HG03565 (cell line): Measurements from ENCODE around the gene UVRAG.
"Not testable (repeated sequence)": the region's sequence is repeated elsewhere in the genome, so short reads cannot be mapped to it uniquely, and the experiment has no call there.

ENCODE experiments used
- ATAC-seq: cut with Tn5 transposase; IDR thresholded peaks from one replicate; pipeline ENCODE4 v1.9.1; 2021; ENCODE audit warnings: mild to moderate bottlenecking, moderate library complexity; ENCODE audit not compliant: unreplicated experiment

The UVRAG gene

DNA sequence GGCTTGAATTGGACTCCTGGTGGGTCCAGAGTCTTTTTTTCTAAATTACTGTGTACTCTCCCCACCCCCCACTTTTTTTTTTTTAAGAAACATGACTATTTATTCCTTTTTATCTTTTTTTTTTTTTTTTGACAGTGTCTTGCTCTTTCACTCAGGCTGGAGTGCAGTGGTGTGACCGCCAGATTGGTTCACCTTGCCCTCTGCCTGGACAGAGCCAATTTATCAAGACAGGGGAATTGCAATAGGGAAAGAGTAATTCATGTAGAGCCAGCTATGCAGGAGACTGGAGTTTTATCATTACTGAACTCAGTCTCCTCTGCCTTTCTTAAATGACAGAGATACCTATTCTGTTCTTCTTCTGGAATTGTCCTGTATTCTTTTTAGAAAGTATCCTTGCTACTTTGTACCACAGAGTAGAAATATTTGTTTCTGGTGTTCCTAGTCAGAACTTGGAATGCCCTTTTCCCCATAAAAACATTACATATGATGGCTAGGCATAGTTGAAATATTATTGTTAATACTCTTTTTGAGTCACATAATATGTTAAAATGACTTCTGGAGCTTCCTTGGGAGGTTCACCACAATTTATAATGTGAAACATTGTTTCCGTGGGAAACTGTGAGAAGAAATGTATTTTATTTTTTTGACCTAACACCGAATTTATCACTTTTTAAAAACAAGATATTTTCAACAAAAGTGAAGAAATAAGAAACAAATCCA is 95.6 kb downstream of the UVRAG start:
- no peak for ATAC-seq

DNA sequence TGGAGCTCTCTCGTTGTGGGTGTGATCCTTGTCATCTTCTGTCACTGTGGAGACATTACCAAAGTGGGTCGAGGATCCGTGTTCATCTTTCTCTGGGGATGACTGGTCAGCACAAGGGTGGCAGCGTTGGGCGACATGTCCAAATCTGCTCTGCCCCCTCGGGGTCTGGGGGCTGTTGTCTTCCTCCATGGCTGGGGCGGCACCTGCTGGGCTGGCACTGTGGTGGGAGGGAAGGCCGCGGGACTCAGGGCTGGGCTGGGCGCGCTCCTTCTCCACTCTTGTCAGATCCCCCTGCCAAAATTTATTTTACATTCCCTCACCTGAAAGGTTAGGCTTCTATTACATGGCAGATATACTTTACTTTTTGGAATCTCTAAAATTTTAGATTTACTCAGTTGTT is 96.4 kb downstream of the UVRAG start:
- ATAC-seq: no peak

DNA sequence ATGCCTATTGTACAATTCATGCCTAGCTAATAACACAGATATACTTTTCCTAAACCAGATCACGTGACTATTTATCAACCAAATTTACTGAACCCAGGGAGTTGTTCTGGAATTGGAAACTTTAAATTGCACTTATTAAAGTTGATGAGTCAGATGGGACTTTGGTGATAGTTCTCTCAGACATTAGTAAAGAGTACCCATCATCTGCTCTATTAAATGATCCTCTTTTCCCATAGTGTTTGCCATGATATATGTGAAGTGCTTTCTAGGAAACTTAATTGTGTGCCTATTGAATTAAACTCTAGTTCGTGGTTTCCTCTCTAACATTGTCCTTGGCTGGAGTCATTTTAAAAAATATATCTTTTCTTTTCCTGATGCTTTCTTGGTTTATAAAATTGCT is 99.0 kb downstream of the UVRAG start:
- ATAC-seq: no peak

DNA sequence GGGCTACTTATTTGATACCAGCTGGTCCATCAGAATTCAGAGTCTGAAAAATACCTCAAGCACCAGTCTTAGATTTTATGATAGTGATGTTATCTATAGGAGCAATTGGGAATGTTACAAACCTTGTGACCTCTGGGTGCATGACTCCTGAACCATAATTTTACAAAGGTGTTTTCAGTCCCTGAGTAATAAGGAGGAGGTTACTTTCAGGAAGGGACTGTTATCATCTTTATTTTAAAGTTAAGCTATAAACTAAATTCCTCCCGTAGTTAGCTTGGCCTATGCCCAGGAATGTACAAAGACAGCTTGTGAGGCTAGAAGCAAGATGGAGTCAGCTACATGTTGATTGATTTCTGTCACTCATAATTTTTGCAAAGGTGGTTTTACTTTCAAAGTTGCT is 101.9 kb downstream of the UVRAG start:
- ATAC-seq: no peak

DNA sequence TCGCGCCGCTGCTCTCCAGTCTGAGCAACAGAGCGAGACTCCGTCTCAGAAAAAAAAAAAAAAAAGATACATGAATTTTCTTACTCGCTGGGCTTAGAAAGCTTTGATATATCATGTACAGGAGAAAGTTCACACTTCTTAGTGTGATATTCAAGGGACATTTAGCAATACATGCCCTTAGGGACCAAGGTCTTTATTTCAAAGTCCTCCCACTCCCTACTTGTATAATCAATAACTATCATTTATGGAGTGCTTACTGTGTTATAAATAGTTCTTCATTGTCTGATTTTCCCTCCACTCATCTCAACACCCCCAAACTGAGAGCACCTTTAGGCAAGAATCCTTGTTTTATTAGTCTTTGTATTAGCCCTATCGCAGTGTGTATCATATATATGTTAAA is 103.3 kb downstream of the UVRAG start:
- ATAC-seq: no peak

DNA sequence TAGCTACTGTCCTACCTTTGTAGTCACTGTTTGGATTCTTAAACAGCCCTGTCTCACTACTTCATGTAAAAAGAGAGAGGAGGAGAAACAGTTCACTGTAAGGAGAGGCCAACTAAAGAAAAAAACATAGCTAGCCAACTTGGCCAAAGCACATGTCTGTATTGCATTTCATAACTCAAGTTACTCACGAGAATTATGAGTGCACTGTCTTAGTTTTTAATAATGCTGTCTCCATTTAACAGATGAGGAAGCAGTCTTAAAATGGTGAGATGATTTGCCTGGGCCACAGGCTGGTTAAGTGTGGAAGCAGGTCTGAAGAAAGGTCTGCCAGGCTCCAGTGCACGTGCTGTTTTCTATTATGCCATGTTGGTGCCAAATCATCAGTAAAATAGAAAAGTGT is 104.5 kb downstream of the UVRAG start:
- no peak for ATAC-seq

DNA sequence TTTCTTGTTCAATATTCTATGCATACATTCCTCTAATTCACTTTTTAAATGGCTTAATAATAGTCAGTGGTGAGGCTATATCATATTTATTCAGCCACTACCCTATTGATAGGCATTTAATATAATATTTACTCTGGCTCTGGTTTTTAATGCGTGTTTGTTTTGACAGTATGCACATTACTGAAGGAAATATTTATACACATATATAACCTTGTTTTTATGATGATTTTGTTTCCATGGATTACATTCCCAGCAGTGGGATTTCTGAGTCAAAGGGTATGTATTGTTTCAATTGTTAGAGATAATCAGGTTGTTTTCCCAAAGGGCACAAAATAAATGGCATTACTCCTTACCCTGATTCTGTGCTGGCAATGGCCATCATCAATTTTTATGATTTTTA is 105.8 kb downstream of the UVRAG start:
- ATAC-seq: no peak

DNA sequence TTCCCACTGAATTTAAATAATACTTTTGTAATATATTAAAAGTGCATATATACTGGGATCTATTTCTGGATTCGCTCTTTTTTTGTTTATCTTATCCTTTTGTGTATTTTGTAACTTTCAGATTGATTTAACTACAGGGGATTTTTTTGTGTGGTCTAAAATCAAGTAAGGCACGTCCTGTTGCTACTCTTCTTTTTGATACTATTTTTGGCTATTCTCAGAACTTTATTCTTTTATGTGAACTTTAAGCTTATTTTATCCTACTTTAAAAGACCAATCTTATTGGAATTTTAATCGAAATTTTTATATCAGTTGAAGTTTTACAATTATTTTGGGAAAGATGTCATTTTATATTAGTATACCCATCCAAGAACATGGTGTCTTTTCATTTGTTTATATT is 106.8 kb downstream of the UVRAG start:
- ATAC-seq: no peak

DNA sequence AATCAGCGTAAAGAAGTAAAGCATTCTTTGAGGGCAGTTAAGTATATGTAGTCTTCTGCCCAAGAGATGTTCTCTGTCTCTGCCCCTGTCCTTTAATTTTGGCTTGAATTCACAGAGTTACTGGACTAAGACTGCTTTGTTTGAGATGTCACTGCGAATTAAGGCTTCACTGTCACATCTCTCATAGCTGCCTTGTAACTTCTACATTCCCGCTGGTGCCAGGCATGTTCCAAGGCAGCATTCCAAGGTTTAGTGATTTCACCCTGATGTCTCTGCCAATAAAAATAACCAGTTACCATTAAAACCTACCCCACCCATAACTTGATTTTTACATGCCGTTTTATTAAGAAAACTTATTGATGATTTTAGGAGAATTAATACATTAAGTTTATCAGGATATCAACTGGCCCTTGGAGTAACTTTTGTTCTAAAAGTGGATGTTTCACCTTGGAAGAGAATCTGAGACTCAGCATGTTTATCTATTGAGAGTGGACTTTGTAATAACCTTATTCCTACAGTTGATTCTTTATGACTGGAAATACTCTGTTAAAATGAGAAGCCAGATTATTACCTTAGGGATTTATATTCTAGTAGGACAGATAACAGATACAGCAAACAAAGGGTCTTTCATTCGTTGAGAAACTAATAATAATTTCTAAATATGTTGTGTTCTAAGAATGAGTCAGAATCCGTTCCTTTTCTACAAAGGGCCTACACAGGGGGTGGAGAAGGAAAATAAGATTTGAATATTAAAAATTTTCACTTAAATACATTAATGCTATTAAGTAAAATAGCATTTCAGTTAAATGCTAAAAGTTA is 110.2 kb downstream of the UVRAG start:
- no peak for ATAC-seq

DNA sequence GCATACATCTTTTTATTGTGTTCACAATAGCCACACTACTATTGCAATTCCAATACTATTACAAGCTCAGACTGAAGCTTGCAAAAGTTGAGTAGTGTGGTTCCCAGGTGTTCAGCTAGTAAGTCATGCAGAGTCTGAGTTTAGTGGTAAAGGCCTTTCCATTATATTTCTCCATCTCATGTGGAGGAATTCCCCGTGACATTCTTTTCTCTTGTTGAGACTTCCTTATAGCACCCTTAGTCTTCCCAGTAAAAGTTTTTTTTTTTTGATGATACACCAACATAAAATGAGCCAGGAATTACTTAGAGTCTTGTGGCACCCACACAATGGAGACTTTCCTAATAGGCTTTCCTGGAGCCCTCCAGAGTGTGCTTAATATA is 110.8 kb downstream of the UVRAG start:
- no peak for ATAC-seq

DNA sequence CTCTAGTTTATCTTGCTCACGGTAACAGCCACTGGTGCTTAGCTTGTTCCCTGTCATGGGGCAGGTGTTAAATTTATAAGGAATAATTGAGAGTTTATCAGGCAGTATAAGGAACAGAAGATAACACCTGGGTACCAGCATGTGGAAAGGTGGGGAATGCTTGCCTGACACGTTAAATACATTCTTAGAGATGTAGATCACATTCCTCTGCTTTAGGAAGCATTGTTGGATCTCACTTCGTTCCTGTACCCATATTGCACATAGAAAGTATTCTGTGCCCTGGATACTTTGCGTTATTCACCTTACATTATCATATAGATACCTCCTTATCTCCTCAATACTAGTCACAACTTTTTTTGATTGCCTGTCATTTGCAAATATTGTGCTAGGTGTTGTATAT is 114.7 kb downstream of the UVRAG start:
- no peak for ATAC-seq

DNA sequence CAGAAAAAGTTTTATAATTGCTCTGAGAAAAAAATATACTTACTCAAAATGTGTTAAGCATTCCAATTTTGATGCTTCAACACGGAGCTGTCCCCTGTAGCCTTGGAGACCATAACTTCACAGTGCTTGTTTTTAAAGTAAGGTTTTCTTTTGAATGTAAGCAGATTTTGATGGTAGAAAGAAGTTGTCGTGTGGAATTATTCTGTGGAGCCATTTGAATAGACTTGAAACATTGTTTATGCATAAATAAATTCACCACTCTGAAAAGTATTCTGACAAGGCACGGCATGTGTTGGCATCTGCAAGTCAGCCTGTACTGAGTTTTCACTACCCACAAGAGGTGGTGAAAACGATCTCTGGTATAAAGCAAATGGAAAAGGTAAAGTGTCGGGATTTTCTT is 115.5 kb downstream of the UVRAG start:
- ATAC-seq: no peak

DNA sequence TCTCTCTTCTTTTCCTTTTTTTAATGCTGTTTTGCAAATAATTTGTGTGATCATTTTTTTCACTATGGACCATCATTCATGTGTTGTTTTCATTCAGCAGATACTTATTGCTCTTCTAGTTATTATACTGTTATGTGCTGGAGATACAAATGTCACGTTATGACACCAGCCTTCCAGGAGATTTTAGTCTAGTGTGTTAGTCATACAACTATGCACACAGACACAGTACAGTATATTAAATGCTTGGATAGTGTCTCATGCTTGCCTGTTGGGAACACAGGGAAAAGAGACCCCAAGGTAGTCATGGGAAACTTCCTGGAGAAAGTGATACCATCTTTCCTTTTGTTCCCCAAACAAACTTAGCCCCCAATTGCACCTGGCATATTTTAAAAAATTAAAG is 116.1 kb downstream of the UVRAG start:
- ATAC-seq: no peak

DNA sequence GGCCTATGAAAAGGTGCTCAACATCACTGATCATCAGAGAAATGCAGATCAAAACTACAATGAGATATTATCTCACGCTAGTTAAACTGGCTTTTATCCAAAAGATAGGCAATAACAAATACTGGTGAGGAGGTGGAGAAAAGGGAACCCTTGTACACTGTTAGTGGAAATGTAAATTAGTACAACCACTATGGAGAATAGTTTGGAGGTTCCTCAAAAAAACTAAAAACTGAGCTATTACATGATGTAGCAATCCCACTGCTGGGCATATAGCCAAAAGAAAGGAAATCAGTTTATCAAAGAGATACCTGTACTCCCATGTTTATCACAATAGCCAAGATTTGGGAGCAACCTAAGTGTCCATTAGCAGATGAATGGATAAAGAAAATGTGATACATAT is 118.7 kb downstream of the UVRAG start:
- not testable (repeated sequence) for ATAC-seq

DNA sequence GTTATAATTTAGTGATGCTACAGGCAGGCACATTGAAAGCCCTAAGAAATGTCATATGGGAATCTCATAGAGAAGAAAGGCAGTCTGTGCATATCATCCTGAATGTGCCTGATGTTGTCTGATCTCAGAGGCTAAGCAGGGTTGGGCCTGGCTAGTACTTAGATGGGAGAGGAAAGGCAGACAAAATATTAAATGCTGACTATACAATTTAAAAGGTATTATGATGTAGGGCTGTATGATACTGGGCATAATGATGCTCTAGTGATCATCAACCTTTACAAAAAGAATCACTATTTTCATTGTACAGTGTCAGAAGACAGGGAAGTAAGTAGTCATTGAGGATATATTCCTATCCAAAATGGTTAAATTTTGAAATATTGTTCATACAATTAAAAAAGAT is 119.8 kb downstream of the UVRAG start:
- no peak for ATAC-seq

DNA sequence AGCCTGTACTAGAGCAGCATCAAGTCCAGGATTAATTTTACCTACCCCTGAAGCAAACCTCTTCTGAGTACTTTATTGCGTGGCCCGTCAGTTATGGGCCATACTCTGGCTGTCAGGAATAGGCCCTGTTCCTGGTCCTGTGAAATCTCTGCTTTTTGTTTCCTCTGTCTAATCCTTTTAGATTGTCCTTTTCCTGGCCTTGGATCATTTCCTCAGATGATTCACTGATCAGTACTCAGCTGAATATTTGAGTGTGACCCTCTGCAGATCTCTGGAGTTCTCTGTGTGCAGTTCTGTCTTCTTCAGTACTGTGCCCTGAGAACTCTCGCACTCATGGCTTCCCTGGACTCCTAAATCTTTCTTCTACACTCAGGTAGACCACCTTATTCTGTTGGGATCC is 123.5 kb downstream of the UVRAG start:
- no peak for ATAC-seq

DNA sequence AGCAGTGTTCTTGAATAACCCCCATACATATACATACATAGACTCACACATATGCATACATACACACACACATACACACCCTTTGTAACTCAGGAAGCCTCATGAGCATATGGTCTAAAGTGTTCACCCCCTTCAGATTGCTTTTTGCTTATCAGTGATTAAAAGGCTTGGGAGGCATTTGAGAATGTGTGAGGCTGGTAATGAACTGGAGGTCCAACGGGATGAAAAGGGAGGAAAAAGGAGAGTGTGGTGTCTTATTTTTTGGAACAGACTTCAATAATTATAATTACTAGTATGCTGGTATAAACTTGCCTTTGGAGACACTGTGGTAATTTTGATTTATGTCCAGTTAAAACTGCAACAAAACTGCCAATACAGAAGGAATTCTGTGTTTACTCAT is 124.5 kb downstream of the UVRAG start:
- ATAC-seq: no peak

DNA sequence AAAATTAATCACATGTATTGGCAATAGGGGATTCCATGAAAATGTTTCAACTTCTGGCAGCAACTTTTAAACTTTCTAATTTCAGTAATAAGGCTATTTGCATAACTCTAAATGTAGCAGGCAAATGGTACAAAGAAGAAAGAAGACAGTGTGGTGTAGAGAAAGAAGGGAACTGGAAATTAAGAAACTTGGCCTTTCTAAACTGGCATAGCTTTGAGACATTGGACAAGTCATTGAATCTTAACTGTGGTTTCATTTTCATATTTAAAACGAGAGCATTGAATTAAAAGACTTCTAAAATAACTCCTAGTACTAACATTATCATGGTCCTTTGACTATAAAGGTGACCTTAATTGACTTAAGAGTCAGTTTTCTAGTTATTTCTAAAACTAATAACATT is 125.0 kb downstream of the UVRAG start:
- no peak for ATAC-seq

DNA sequence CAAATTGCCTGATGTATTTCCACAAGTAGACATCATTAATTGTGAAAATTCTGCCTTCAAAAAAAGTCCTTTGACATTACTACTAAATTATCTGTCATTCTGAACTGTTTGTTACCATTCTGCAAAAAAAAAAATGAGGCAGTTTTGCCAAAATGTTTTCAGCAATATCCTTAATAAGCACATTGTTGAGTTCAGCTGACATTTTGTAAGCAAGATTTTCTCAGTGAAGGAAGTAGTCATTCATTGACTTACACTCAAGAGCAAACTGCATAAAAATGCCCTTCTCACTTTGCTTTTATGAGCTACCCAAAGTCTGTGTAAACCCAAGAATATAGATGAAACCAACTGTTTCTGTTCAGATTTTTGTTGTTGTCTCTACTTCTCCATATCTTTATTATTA is 125.9 kb downstream of the UVRAG start:
- ATAC-seq: no peak

DNA sequence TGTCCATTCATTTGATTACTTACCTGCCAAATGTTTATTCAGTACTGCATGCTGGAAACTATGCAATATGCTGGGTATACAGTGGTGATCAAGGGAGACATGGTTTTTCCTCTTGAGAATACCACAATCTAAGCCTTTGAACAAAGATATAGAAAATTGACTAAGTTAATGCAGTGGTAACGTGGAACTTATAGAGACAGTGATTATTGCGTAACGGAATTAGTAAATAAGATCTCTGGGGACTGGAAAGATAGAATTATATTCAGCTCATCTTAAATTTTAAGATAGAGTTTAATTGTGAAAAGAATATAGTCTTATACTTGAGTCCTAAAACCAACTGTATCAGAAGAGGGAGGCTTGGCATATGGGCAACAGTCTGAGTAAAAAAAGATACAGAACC is 129.5 kb downstream of the UVRAG start:
- no peak for ATAC-seq

DNA sequence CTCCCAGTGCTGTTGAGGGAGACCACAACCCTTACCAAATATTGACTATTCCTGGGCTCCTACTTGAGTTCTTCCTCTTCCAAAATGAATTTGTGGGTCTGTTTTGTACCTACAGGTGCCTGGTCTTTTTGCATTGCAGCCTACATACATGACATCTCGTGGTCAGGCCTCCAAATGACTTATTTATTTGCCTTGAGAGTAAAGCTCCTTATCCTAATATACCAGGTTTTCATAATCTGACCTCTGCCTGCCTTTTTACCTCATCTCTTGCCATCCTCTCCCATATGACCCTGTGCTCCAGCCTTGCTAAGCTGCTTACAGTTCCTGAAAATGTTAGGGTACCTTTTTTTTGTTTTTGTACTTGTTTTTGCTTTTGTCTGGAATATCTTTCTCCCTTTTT is 130.4 kb downstream of the UVRAG start:
- ATAC-seq: no peak

DNA sequence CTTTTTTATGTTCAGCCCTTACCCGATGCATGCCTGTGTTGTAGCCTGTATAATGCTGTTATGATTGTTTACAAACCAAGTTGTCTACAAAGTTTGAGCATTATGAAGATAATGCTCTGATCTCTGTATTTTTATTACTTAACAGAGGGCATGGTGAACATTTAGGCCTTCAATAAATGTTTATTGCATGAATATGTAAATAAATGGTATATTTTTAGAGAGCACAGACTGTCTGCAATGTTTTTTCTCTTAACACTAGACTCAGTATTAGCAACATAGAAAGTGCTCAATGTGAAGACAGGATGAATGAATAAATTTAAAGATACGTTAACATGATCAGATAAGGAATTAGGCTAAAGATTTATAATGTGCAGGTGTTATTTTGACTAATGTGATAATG is 130.9 kb downstream of the UVRAG start:
- ATAC-seq: no peak
